ENCODE results near the gene AASS.

The AASS gene

GRCh38 chr7:122059542-122059941 lies 84.5 kb downstream of the AASS start:
- in situ Hi-C loops (cut with HindIII; ENCODE audit: low sequenced_read_pairs) = no loop called here
- no peak for TF ChIP-seq CTCF (IDR thresholded peaks at IDR 0.05; ENCODE audit: low read depth, low read length, missing control alignments)
- no peak overlapping the region for H3K4me3 ChIP-seq (ENCODE audit: low read depth, low read length)
- no peak for DNase-seq (ENCODE audit: low read depth)

GRCh38 chr7:122056977-122057376 lies 87.1 kb downstream of the AASS start:
- H3K4me3 ChIP-seq (ENCODE audit: low read depth, low read length) = no peak overlapping the region
- in situ Hi-C loops (cut with HindIII; ENCODE audit: low sequenced_read_pairs) = no loop called here
- DNase-seq (ENCODE audit: low read depth) = no peak
- TF ChIP-seq CTCF (IDR thresholded peaks at IDR 0.05; ENCODE audit: low read depth, low read length, missing control alignments) = no peak

- TF ChIP-seq CTCF (IDR thresholded peaks at IDR 0.05; ENCODE audit: low read depth, low read length, missing control alignments) = no peak
- in situ Hi-C loops (cut with HindIII; ENCODE audit: low sequenced_read_pairs) = no loop called here
- no peak for DNase-seq (ENCODE audit: low read depth)
- no peak overlapping the region for H3K4me3 ChIP-seq (ENCODE audit: low read depth, low read length)
These were observed 89.0 kb downstream of the AASS start for GRCh38 chr7:122055073-122055472.

GRCh38 chr7:122054393-122054792 lies 89.7 kb downstream of the AASS start:
- H3K4me3 ChIP-seq (ENCODE audit: low read depth, low read length) = no peak overlapping the region
- in situ Hi-C loops (cut with HindIII; ENCODE audit: low sequenced_read_pairs) = no loop called here
- DNase-seq (ENCODE audit: low read depth) = no peak
- TF ChIP-seq CTCF (IDR thresholded peaks at IDR 0.05; ENCODE audit: low read depth, low read length, missing control alignments) = no peak

GRCh38 chr7:122046402-122046801 lies 97.6 kb downstream of the AASS start:
- in situ Hi-C loops (cut with HindIII; ENCODE audit: low sequenced_read_pairs) = no loop called here
- H3K4me3 ChIP-seq (ENCODE audit: low read depth, low read length) = no peak overlapping the region
- TF ChIP-seq CTCF (IDR thresholded peaks at IDR 0.05; ENCODE audit: low read depth, low read length, missing control alignments) = no peak
- DNase-seq (ENCODE audit: low read depth) = no peak

GRCh38 chr7:122040147-122040546 lies 103.9 kb downstream of the AASS start:
- H3K4me3 ChIP-seq (ENCODE audit: low read depth, low read length) = no peak overlapping the region
- no peak for TF ChIP-seq CTCF (IDR thresholded peaks at IDR 0.05; ENCODE audit: low read depth, low read length, missing control alignments)
- no peak for DNase-seq (ENCODE audit: low read depth)
- in situ Hi-C loops (cut with HindIII; ENCODE audit: low sequenced_read_pairs) = no loop called here

GRCh38 chr7:122038904-122039303 lies 105.1 kb downstream of the AASS start:
- no peak overlapping the region for H3K4me3 ChIP-seq (ENCODE audit: low read depth, low read length)
- no peak for TF ChIP-seq CTCF (IDR thresholded peaks at IDR 0.05; ENCODE audit: low read depth, low read length, missing control alignments)
- in situ Hi-C loops (cut with HindIII; ENCODE audit: low sequenced_read_pairs) = no loop called here
- peak; percentile 16 for DNase-seq (ENCODE audit: low read depth)
